ENCODE results near the gene AOPEP.
A peak's percentile ranks its signal among the peaks of the same experiment; 100 is the strongest.
"Not testable (repeated sequence)": the region's sequence is repeated elsewhere in the genome, so short reads cannot be mapped to it uniquely, and the experiment has no call there.

Gene AOPEP

DNA sequence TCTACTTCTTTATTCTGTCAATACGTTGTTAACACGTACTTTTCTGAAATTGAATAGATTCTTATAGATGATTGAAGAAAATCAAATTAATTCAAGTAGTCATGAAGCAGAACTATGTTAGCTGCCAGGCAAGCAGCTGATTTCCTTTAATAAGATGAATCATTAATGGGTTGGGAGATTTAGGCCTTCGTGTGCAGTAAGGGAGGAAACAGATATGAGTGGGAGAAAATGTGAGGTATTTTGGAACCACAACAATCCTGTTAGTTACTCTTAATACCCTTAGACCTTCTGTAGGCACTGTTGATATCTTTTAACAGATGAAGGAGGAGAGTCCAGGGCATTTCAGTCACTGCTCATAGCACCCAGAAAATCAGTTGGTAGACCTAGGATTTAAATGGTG lies 121.0 kb downstream of the AOPEP start:
- DNase-seq (ENCODE audit: low spot score): peak; percentile 73

DNA sequence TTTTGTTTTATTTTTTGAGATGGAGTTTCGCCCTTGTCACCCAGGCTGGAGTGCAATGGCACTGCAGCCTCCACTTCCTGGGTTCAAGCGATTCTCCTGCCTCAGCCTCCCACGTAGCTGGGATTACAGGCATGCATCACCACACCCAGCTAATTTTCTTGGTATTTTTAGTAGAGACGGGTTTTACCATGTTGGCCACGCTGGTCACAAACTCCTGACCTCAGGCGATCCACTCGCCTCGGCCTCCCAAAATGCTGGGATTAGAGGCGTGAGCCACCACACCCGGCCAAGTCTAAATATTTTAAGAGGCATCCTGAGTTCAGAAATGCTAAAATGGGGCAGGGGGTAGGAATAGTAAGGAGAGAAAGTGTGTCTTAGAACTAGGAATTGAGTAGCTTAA lies 122.3 kb downstream of the AOPEP start:
- not testable (repeated sequence) for DNase-seq (ENCODE audit: low spot score)

DNA sequence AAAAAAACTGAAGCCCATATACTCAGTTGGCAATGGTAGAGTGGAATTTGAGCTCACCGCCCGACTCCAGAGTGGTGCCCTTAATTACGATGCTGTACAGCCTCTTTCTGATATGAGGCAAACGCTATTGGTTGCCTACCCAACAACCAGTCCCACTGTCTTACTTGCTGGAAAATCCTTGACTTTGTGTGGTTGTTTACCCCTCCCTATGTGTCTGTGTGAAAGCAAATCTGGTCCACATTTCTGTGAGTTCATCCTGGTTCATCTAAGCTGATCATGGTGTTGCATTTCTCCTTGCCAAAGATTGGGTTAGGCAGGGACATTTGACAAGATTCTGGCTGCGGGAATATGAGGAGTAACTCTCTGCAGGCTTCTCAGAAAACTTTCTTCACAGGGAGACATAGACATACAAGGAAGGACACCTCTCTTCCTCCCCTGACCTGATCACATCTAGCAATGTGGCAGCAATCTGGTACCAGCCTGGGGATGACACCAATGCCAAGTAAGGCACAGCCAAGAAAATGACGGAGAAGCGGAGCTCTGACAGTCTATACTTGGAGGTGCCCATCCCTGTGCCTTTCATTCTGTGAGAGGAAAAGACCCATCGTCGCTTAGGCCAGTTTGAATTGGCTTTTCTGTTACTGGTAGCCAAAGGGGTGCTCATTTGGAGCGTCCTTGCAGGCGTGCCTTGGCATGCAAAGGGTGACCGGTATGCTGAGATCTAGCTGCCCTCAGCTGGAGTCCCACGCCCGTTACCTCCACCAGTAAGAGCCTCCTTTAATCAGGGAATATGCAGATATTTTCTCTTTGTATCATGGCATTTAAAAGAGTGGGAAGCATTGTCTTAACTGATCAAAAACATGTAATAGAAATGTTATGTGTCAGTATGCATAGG lies 124.3 kb downstream of the AOPEP start:
- no peak for DNase-seq (ENCODE audit: low spot score)

DNA sequence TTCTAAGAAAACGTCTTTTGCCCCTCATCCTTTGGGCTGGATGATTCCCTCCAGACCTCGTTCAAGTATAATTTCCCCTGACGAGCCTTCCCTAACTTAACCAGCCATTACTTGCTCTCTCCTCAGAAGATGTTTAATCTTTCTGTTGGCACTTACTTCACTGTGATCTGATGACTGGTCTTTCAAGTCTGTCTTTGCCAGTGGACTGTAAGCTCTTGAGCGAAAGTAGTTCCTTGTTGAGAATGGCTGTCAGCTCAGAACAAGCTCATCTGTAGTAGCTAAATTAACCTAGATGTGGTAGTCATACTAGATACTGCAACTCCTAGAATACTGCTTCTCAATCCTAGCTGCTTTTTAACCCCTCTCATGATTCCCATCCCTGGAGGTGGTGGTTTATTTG lies 125.0 kb downstream of the AOPEP start:
- no peak for DNase-seq (ENCODE audit: low spot score)

DNA sequence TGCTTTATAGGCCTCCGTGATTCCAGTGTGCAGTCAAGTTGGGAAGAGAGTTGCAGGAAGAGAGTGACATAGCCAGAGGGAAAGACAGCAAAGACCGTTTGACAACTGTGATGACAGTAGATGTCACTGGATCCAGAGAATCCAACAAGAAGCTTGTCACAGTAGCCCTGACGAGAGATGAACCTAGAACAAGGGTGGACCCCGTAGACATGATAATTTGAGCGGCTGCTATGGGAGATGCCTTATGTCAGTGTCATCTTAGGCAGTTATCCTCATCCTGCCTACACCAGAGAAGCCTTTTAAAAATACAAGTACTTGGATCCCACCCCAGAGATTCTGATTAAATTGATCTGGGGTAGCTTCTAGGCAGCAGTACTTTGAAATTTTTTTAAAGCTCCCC lies 125.4 kb downstream of the AOPEP start:
- DNase-seq (ENCODE audit: low spot score): no peak

DNA sequence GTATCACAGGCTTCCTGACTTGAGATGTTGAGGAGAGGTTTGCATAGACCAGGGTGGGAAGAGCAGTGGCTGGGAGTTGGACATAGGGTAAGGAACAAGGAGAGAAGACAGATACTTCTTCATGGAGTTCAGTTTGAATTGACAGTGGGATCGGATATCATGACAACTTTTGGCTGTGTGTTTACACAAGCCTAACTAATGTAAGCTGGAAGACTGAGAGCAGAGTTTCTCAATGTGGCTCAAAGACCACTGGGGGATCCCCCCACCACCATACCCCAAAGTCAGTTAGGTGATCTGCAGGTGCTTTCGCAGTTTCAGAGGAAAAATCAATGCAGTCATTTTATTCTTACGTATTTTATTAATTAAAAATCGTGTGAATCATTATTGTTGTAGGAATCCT lies 125.9 kb downstream of the AOPEP start:
- DNase-seq (ENCODE audit: low spot score): no peak

DNA sequence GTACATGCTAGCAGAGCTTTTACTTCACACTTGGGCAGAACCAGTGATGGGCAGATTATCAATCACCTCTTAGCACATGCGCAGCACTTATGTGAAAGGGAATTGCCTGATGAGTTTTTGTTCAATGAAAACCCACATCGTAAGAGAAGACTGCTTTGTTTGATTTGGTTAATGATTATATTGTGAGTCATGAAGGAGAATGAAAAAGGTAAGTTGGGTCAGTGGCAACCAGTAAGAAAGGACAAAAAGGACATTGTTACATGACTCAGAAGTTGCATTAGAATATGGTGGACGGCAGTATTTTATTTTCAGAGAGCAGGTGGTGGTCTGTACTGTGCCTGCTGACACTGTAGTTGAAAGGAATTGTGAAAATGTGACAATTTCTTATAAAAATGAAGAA lies 127.4 kb downstream of the AOPEP start:
- DNase-seq (ENCODE audit: low spot score): no peak

DNA sequence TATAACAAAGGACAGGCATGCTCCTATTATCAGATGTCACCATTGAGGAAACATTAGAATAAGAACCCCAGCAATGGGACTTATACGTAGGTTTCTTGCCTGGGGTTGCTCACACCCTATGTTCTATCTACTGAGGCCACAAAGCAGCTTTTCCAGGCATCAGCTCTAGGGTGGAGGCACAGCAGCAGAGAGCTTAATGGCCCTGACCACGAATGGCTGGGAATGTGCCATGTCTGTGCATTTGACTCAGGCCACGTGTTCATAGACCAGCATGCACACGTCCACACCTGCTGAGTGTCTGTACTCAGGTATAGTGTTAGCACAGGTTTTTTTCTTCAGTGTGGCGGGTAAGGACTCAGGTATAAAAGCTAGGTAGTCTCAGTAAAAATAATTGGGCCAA lies 129.4 kb downstream of the AOPEP start:
- no peak for DNase-seq (ENCODE audit: low spot score)

DNA sequence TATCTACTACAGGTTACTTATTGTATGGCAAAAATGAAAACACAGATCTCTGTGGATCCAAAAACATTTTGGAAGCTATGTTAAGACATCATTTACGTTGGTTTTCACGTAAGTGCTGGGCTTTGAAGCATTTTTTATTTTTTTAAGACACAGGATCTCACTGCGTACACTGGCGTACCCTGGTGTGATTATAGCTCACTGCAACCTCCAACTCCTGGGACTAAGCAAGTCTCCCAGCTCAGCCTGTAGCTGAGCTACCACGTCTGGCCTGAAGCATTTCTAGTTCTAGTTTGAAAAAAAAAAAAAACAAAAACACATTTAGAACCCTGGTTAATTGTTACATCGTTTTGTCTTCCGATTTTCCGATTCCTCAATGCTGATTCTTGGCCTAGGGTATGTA lies 131.3 kb downstream of the AOPEP start:
- DNase-seq (ENCODE audit: low spot score): no peak

DNA sequence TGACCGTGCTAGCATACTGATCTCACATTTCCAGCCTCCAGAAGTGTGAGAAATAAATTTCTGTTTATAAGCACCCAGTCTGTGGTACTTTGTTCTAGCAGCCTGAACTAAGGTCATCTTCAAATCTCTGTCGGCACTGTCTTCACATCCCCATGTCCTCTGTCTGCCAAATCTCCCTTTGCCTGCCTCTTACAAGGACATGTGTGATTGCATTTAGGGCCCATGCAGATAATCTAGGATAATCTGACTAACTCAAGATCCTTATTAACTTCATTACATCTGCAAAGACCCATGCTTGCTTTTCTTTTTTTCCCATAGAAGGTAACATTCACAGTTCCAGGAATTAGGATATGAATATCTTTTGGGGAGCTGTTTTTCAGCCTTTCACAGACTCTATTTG lies 132.7 kb downstream of the AOPEP start:
- no peak for DNase-seq (ENCODE audit: low spot score)

DNA sequence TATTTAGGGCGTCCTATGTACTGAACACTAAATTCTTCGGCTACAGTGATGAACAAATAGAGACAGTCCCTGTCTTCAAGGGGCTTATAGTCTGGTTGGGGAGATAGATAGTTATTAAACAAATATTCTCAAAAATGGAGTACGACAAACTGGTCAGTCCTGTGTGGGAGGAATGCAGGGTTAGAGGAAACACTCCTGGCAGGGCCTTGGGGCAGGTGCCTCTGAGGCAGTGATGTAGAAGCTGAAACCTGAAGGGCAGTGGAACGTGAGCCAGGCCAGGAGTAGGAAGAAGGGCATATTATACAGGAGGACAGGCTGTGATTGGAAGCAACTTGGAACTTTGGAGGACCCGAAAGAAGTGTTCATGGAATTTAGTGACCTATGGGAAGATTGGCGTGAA lies 133.4 kb downstream of the AOPEP start:
- no peak for DNase-seq (ENCODE audit: low spot score)

DNA sequence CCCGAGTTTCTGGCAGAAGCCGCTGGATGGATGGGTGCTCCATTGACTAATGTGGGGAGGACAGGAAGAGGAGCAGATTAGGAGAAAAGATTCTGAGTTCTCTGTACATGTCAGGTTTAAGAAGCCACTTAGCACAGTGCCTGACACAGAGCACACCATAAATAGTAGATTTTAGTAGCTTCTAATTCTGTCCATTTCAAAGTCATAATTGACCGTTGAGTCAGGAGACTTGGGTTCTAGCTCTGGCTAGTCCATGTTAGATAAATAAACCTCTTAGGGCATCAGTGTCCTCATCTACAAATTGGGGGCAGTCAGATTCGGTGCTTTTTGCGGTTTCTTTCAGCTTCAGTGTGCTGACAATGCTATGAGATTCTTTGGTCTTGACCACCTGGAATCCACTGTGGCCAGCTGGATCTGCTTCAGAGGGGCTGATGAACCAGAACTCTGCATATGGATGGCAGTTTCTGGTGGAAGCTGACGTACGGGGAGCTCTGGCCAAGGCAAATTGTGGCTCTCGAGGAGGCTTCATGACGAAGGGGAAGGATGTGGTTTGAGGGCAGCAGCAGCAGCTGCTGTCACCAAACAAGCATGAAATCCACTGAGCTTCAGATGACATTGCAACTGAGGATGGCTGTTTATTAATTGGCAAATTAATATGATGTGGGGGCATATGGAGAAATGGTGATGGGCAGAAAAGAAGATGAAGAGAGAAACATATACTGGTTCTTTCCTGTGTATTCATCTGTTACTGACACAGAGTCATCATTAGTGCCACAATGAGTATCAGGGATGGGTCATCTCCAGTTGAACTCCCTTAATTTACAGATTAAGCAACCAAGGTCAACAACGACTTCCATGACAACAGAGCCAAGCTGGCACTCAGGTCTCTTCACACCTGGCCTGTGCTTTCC lies 134.4 kb downstream of the AOPEP start:
- DNase-seq (ENCODE audit: low spot score): peak; percentile 90

DNA sequence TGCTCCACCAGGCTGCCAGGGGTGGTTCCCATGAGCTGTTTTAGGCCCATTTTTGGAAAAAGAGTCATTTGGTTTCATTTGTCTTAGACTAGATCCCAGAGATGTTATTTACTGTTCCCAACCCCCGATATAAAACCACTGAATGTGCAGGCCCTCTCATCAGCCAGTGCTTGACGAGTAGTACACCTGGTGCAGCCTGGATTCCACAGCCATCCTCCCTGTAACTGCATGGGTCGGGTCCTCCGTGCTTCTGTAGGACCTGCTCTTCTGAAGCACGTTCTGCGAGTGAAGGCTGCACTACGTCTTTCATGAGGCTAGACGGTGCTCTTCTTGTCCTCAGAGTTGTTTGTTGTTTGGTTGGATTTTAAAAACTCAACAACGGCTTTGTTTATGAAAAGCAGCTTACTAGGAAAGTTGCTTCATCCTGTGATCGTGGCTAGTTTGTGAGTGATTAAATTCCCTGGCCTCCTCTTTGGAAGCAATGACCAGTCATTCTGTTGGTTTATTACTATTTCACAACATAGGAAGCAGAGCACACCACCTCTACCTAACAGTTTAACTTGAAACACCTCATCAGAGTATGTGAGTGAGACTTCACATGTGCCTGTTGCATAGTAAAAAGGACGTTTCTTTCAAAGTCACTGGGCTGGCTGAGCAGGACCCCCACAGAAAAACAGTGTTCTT lies 135.2 kb downstream of the AOPEP start:
- peak; percentile 76 for DNase-seq (ENCODE audit: low spot score)

DNA sequence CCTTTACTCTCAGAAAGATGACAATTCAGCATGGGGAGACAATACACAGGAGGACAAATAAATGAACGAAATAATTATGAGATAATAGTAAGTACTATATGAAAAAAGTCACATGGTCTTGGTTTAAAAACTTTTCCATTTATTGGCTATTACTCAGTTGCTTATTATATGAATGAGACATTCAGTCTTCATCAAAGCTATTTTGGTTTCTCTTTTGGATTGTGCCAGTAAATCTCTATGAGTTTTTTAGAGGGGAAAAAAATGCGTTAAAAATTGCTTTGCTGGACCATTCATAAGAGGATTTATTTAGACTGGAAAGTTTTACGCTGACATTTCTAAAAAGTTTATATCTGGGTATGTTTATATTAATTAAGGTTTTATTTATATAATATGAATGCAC lies 137.7 kb downstream of the AOPEP start:
- no peak for DNase-seq (ENCODE audit: low spot score)

DNA sequence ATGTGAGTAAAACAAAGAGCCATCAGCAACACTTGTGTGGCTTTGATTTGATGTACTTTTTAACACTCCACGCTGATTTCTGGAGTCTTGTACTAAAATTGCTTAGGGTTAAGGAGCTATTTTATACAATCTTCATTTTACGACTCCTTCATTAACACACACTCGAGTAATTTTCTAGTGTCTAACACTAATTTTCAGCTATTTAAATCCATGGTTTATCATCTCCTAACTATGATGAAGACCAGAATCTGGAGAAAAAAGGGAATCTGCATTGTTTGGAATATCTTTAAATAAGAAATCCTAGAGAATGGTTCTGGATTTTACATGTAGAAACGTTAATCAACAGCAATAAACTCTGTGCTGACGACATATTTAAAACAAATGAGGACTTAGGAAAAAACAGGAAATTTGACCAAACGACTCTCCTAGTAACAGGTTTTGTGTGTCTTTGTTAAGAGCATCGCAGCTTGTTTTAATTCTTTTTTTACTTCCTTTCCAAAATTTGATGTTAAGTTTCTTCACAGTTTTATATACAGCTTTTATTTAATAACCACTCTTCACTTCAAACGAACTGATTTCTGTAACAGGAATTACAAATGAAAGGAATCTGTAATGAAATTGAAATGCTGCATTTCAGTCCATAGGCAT lies 138.5 kb downstream of the AOPEP start:
- no peak for DNase-seq (ENCODE audit: low spot score)

DNA sequence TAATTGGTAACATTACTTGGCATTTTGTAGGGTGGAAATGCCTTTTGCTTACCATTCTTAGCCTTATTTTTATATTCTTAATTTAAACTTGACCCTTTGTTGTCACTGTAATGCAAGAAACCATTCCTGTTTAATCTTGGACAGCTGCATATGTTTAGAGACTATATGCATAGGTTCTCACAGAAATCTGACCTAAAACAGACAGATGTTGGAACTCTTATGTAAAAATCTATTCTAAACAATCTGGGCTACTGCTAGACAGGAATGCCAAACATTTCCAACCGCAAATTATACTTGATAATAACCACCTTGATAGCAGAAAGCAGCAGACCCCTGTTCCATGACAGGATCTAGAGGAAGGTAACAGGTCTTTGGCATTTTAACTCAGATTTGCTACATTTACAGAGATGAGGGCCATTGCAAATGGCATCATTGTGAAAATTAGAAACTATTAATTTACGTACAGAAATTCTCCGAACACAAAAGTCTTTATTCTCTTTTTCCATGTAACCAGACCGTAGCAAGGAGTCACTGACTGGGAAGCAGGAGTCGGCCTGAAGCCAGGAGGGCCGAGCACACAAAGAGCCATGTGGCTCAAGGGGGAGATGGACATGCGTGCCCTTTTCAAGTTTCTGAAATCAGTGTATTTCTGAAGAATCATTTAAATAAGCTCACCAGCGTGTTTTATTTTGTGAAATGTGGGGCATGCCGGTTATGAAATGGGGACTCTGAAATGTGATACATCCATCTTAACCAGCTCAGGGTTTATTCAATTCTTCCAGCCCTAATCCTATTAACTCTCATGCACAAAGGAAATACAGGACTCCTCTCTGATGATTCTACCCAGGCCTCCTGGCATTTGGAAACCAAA lies 139.3 kb downstream of the AOPEP start:
- DNase-seq (ENCODE audit: low spot score): no peak

DNA sequence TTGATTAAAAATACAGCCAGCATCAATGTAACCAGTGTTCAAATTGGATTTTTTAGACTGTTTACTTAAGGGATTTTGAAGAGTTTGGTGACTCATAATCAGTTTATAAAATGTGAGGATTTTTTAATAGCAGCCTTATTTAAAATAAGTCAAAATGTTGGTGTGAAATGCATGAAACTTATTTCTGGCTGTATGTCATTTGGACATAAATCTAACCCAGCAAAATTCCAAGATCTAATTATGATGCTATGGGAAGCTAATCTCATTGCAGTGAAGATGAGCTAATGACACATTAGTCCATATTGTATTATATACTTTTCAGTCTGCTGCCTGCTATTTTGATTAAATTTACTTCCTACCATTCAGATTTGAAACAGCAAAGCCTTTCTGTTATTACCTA lies 140.3 kb downstream of the AOPEP start:
- no peak for DNase-seq (ENCODE audit: low spot score)

DNA sequence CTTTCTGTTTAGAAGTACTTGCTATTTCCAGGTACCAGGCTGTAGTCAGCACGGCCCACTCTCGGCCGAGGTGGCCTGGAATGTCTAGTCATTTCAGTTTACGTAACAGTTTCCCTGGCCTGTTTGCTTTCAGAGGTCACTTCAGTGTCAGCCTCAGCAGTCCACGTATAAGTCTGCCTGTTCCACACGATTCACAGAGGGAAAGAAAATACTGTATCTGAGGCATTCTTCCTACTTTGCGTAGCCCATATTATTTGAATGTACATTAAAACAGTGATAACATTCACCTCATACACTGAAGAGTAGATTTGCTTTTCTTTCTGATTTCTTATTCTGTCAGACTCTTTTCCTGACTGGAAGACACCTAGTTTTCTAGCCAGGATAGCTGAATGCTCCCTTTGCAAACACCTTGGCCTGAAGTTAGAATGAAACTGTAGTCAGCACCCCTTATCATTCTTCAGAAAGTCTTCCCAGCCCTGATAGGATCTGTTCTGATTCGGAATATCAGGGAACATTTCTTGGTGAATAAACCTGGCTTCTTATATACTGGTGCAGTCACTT lies 140.9 kb downstream of the AOPEP start:
- peak; percentile 63 for DNase-seq (ENCODE audit: low spot score)

DNA sequence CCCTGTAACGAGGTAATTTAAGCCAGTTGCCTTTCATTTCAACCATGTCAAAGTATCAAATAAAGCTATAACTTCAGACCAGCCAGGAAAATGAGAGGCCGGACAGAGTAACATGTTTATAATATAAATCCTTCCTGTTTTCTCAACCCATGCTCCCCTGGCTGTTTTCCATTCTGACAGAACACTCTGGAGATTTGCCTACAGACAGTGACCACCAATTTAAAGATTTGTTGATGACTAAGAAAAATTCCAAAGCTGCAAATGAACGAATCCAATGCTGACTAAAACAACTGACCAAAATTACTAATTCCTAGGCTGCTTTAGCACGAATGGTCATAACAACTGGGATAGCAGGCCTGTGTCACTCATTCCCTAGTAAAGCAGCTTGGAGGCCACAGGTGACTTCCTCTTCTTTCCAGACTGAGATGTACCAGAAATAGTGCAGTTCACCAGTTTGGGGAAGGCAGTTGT lies 141.4 kb downstream of the AOPEP start:
- peak; percentile 76 for DNase-seq (ENCODE audit: low spot score)

DNA sequence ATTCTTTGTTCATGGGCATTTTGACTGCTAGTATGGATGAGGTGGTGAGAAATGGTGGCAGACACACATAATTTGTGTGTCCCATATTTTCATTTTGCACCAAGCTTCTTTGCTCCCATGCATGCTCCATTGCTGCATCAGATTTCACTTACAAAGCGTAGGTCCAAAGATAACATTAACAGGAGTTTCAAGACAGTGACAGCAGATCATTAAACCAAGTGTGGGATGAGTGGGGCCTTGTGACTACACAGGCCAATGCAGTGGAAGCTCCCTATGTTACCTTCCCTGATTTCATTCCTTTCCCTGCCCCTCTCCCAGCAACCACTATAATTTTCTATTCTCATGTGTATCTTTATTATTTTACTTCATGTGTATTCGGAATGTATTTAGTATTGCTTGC lies 142.0 kb downstream of the AOPEP start:
- DNase-seq (ENCODE audit: low spot score): no peak
